Stomach smooth muscle (tissue), 2 donors: ENCODE results near the gene KCNH8.

Experiments used
- H3K27ac ChIP-seq: one replicate; pipeline ENCODE4 v1.7.0; 2013; ENCODE audit warnings: mild to moderate bottlenecking, low read length, inconsistent platforms
- H3K27me3 ChIP-seq, 2 donors: one replicate each; pipeline ENCODE4 v1.7.0; 2013; ENCODE audit warnings: low read length in 2 of 2; ENCODE audit not compliant: insufficient read depth in 2 of 2, control insufficient read depth in 1 of 2
- H3K36me3 ChIP-seq, 2 donors: one replicate each; pipeline ENCODE4 v1.7.0; 2013; ENCODE audit warnings: low read length in 2 of 2; ENCODE audit not compliant: control insufficient read depth in 2 of 2, insufficient read depth in 2 of 2
- H3K4me1 ChIP-seq: one replicate; pipeline ENCODE4 v1.7.0; 2013; ENCODE audit warnings: low read length; ENCODE audit not compliant: control insufficient read depth, insufficient read depth
- H3K4me3 ChIP-seq, 2 donors: one replicate each; pipeline ENCODE4 v1.7.0; 2013; ENCODE audit warnings: low read length in 2 of 2
- H3K9ac ChIP-seq, 2 donors: one replicate each; pipeline ENCODE4 v1.7.0; 2013; ENCODE audit warnings: low read length in 2 of 2, mild to moderate bottlenecking in 1 of 2
- H3K9me3 ChIP-seq, 2 donors: one replicate each; pipeline ENCODE4 v1.7.0; 2013; ENCODE audit warnings: low read length in 2 of 2; ENCODE audit not compliant: control insufficient read depth in 2 of 2
- donor health status: healthy.
- donor health status: Pancreatic carcinoma.

Gene KCNH8

GRCh38 chr3:19183584-19183983 is 35.3 kb downstream of the KCNH8 start:
- Histone ChIP-seq H3K9me3 (no peaks in the 10 kb centered on the region), H3K4me3 (no peak overlapping the region), H3K36me3 (no peaks in the 10 kb centered on the region), H3K27me3 (no peaks in the 10 kb centered on the region), H3K9ac (no peak overlapping the region), H3K27ac (no peak overlapping the region), H3K4me1 (no peaks in the 10 kb centered on the region)

DNA sequence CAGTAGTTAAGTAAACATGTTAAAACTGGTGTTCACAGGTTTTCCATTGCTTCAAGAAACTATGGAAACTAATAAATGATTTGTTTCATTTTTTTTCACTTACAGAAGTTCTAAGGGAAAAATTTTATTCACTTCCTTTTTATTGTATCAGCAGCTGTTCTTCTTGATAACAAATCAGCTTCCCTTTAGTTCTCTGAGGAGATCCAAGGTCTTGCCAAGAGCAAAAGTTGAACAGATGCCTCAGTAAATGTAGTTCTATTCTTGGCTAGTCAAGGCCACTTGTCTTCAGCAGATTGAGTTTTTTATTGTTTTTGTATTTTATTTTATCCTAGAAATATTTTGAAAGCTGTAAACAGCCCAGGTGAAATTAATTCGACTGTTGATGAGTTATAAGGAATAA is 41.8 kb downstream of the KCNH8 start:
- no peaks in the 10 kb centered on the region for H3K4me1 ChIP-seq
- H3K27me3 ChIP-seq = no peaks in the 10 kb centered on the region
- no peak overlapping the region for H3K4me3 ChIP-seq
- H3K27ac ChIP-seq = no peak overlapping the region
- H3K36me3 ChIP-seq = no peaks in the 10 kb centered on the region
- H3K9ac ChIP-seq = no peak overlapping the region
- no peaks in the 10 kb centered on the region for H3K9me3 ChIP-seq

GRCh38 chr3:19190602-19191001 is 42.3 kb downstream of the KCNH8 start:
- Histone ChIP-seq H3K9ac (no peak overlapping the region), H3K4me1 (no peaks in the 10 kb centered on the region), H3K4me3 (no peak overlapping the region), H3K36me3 (no peaks in the 10 kb centered on the region), H3K9me3 (no peaks in the 10 kb centered on the region), H3K27ac (no peak overlapping the region), H3K27me3 (no peaks in the 10 kb centered on the region)

- H3K9ac ChIP-seq = no peak overlapping the region
- no peaks in the 10 kb centered on the region for H3K9me3 ChIP-seq
- no peak overlapping the region for H3K27ac ChIP-seq
- H3K36me3 ChIP-seq = no peaks in the 10 kb centered on the region
- H3K4me3 ChIP-seq = no peak overlapping the region
- no peaks in the 10 kb centered on the region for H3K27me3 ChIP-seq
- no peaks in the 10 kb centered on the region for H3K4me1 ChIP-seq
These were observed 50.8 kb downstream of the KCNH8 start for GRCh38 chr3:19199131-19199530.

GRCh38 chr3:19202303-19202702 is 54.0 kb downstream of the KCNH8 start:
- H3K27me3 ChIP-seq = no peaks in the 10 kb centered on the region
- H3K36me3 ChIP-seq = no peaks in the 10 kb centered on the region
- no peak overlapping the region for H3K9ac ChIP-seq
- H3K27ac ChIP-seq = no peak overlapping the region
- H3K9me3 ChIP-seq = no peaks in the 10 kb centered on the region
- H3K4me3 ChIP-seq = no peak overlapping the region
- H3K4me1 ChIP-seq = no peaks in the 10 kb centered on the region

DNA sequence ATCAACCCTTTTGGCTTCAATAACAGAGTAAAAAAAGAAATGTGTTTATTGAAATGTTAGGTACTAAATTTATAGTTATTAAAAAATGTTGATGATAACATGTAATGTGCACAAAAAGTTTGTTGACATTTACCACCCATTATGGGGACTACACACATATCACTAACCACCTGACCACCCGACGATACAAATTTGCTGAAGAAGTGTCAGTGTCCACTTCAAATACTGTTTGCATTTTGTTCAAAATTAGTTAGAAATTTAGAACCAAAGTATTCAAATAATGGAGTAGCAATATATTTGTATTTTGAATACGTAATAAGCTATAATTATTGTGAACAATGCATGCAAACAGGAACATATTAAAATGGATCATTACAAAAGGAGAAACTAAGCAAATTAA is 54.4 kb downstream of the KCNH8 start:
- no peak overlapping the region for H3K4me3 ChIP-seq
- no peak overlapping the region for H3K27ac ChIP-seq
- no peak overlapping the region for H3K9ac ChIP-seq

GRCh38 chr3:19206540-19206939 is 58.2 kb downstream of the KCNH8 start:
- Histone ChIP-seq H3K4me3 (no peak overlapping the region), H3K27ac (no peak overlapping the region), H3K9ac (no peak overlapping the region), H3K36me3 (no peaks in the 10 kb centered on the region), H3K4me1 (no peaks in the 10 kb centered on the region), H3K27me3 (no peaks in the 10 kb centered on the region), H3K9me3 (no peaks in the 10 kb centered on the region)

More for the DNA sequence above, 54.4 kb downstream of the KCNH8 start:
- Histone ChIP-seq H3K4me1 (no peaks in the 10 kb centered on the region), H3K36me3 (no peaks in the 10 kb centered on the region), H3K27me3 (no peaks in the 10 kb centered on the region), H3K9me3 (no peaks in the 10 kb centered on the region)

- no peaks in the 10 kb centered on the region for H3K4me1 ChIP-seq
- no peaks in the 10 kb centered on the region for H3K9me3 ChIP-seq
- H3K27me3 ChIP-seq = no peaks in the 10 kb centered on the region
- H3K4me3 ChIP-seq = no peak overlapping the region
- no peak overlapping the region for H3K9ac ChIP-seq
- no peaks in the 10 kb centered on the region for H3K36me3 ChIP-seq
- H3K27ac ChIP-seq = no peak overlapping the region
These were observed 65.4 kb downstream of the KCNH8 start for GRCh38 chr3:19213603-19214220.

DNA sequence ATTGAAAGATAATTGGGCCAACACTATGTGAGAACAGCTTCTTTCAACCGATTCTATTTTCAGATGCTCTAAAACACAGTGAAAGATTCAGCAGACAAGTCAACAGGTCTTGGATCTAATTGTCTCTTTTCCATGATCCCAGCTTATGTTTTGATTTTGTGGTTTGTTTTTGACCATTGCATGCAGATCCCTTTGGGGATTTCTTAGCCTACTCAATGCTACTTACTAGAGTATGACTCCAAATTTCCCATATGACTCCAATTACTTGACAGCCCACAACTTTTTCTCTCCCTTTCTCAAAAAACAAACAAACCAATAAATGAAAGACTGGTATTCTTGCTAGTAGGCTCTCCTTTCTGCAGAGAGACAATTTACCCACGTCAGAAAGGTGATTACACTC is 67.1 kb downstream of the KCNH8 start:
- Histone ChIP-seq H3K4me1 (no peaks in the 10 kb centered on the region), H3K9me3 (no peaks in the 10 kb centered on the region), H3K4me3 (no peak overlapping the region)

DNA sequence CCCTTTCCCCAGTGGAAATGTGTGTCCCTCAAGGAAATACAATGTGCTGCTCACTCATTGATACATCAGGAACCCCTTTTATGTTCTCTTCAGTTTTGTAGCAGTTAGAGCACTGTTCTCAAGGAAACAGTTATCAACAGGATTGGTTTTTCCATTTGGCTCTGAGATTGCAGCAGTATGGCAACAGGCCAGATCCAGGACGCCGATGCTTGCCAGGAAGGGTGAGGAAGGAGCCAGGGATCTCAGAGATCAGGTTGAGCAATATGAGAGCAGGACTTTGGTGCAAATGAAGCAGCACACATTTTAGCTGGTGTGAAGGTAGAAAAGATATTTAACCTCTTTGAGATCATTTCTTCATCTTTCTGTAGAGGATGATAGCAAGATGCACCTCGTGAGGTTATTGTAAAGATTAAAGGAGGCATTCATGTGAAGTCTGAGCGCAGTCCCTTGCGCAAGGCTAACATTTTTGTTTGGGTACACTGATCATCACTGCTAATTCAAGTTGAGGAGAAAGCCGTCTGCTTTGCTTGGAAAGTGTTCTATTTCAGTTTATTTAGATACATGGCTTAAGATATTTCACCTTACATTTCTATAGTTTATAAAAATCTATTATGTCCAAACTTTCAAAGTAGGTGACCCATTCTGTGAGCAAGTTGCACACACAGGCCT is 68.5 kb downstream of the KCNH8 start:
- Histone ChIP-seq H3K27me3 (no peaks in the 10 kb centered on the region), H3K36me3 (no peaks in the 10 kb centered on the region), H3K4me3 (no peak overlapping the region), H3K27ac (no peak overlapping the region), H3K9ac (no peak overlapping the region), H3K9me3 (no peaks in the 10 kb centered on the region), H3K4me1 (no peaks in the 10 kb centered on the region)

More for the DNA sequence above, 67.1 kb downstream of the KCNH8 start:
- Histone ChIP-seq H3K36me3 (no peaks in the 10 kb centered on the region), H3K27me3 (no peaks in the 10 kb centered on the region), H3K27ac (no peak overlapping the region), H3K9ac (no peak overlapping the region)

DNA sequence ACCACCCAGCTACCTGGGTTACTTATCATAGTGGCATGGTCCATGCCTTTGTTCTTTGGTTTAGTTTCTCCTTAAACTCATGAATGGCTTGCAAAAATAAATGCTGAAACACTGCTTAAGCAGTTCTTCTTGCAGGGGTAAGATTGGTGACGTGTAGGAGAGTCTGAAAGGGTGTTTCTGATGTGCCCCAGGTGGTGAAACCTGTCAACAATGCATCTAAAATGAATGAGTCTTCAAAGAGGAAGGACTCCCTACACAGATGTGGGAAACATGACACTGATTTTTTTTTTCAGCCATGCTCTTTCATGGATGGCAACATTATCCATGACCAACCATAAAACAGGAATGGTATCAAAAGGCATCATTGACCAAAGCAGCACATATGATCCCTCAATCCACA is 72.0 kb downstream of the KCNH8 start:
- no peaks in the 10 kb centered on the region for H3K36me3 ChIP-seq
- H3K27ac ChIP-seq = no peak overlapping the region
- no peaks in the 10 kb centered on the region for H3K4me1 ChIP-seq
- no peaks in the 10 kb centered on the region for H3K27me3 ChIP-seq
- H3K4me3 ChIP-seq = no peak overlapping the region
- no peak overlapping the region for H3K9ac ChIP-seq
- H3K9me3 ChIP-seq = no peaks in the 10 kb centered on the region
